Ovary (tissue), 9 donors: ENCODE results near the gene TSN. TPM values are rescaled to one million over a fixed set of nuclear protein-coding genes. Genes with fewer than 3 reads are reported as not detected.
"Not testable (repeated sequence)": the region's sequence is repeated elsewhere in the genome, so short reads cannot be mapped to it uniquely, and the experiment has no call there.

Source experiments
- DNase-seq, 5 donors: peaks; one replicate each; pipeline ENCODE4 v3.0.0-alpha.2; 2019 to 2020
- H3K27ac ChIP-seq, 2 donors: fragments of 200-600 bp; one replicate each; pipeline versions ENCODE4 v1.5.1 to v1.8.0; 2019 to 2022
- H3K27me3 ChIP-seq: fragments of 200-600 bp; one replicate; pipeline ENCODE4 v1.8.0; 2022
- H3K36me3 ChIP-seq: fragments of 200-600 bp; sonication (generic); one replicate; pipeline ENCODE4 v1.5.1; 2019
- H3K4me1 ChIP-seq: one replicate; pipeline ENCODE4 v1.8.1; 2013; ENCODE audit warnings: mild to moderate bottlenecking, moderate library complexity; ENCODE audit not compliant: insufficient read depth
- H3K4me3 ChIP-seq: fragments of 200-600 bp; sonication (generic); one replicate; pipeline ENCODE4 v1.5.1; 2017
- H3K9me3 ChIP-seq, 2 donors: fragments of 200-600 bp in 1 of 2; sonication (generic) in 1 of 2; one replicate each; pipeline versions ENCODE4 v1.5.1 to v1.8.1; 2013 to 2019; ENCODE audit warnings: mild to moderate bottlenecking in 1 of 2, moderate library complexity in 1 of 2
- EP300 ChIP-seq: sonication (generic); formaldehyde crosslinking; IDR thresholded peaks from one replicate; pipeline ENCODE4 v1.6.1; 2017; ENCODE audit warnings: antibody characterized with exemption
- POLR2A ChIP-seq: fragments of 450-650 bp; IDR thresholded peaks from one replicate; pipeline ENCODE4 v1.6.1; 2017; ENCODE audit warnings: antibody characterized with exemption, mild to moderate bottlenecking, moderate library complexity
- WGBS, 3 donors: extraction: QIAGEN DNeasy Blood & Tissue Kit in 1 of 3; methylation state at CpG; one replicate each; pipeline versions ENCODE4 v1.1.5 to v1.1.7; 2013 to 2017; 5-methylcytosine and 5-hydroxymethylcytosine counted together
- intact Hi-C, 4 donors: fragments of 100-400 bp; cut with DNase I; formaldehyde crosslinking; loops; one replicate each; pipeline versions ENCODE4 v1.11.0 to v1.15.1; 2022 to 2023
- polyA plus RNA-seq, 2 donors: library from polyadenylated mRNA; stranded (reverse); fragments of 200-250 nt in 1 of 2; fragments of 350-450 nt in 1 of 2; fragmentation: Illumina TruSeq in 1 of 2; extraction: RNeasy Lipid Tissue Mini Kit (QIAGEN cat#74804) in 1 of 2; gene quantifications; one replicate each; pipeline ENCODE4 v1.2.3, GENCODE V29; 2013 to 2014
- total RNA-seq, 7 donors: library from RNA; depleted of rRNA in 2 of 7; stranded (reverse); fragments of >200 nt in 2 of 7; fragmentation: NEBNext Ultra II Directional in 3 of 7; extraction: Animal tissue kit (Norgen Biotek cat#: 25700) in 3 of 7; gene quantifications; one replicate each; pipeline versions ENCODE4 v1.1.0 to v1.2.4, GENCODE V29; 2016 to 2023
- TF ChIP-seq, protein P1 (sequence below), 3 donors: fragments of 450-650 bp in 2 of 3; fragments of 200-600 bp in 1 of 3; IDR thresholded peaks; one replicate each; pipeline versions ENCODE4 v1.5.1 to v1.8.0; 2016 to 2022; ENCODE audit warnings: antibody characterized with exemption in 3 of 3, mild to moderate bottlenecking in 1 of 3
- donor health status: DM: no; HTN: no; CAD: no; lungs with moderate emphysema.
- donor health status: DM: no; HTN: no; CAD: no.
- donor health status: Bipolar disorder and iron deficiency.
- donor health status: DM: yes; HTN: yes; CAD: no.
- donor health status: DM: no; HTN: no; CAD: no.
- donor health status: DM: yes; HTN: yes; CAD: no.

The TSN gene
- total and polyA plus RNA-seq, 9 donors: 28.5 to 64.1 (median 51.8) TPM

DNA sequence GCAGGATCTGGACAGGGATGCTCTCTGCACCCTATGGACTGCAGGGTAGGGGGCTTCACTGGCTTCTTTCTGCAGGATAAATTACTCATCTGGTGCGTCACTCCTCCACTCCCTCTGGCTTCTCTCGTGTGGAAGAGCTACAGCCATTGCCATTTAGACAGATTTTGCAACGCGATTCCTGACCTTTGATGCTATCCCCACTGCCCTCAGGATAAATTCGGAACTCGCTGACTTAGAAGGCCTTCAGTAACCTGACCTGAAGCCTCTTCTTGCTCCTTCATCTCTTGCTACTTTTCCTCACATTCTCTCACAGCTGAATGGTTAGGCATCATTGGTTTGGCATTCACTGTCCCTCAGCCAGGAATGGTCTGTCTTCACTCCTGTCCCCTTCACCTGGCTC is 24.1 kb upstream of the TSN start:
- no peaks in the 10 kb centered on the region for H3K36me3 ChIP-seq
- TF ChIP-seq POLR2A (no peak), EP300 (no peak)
- TF ChIP-seq, protein P1, sequence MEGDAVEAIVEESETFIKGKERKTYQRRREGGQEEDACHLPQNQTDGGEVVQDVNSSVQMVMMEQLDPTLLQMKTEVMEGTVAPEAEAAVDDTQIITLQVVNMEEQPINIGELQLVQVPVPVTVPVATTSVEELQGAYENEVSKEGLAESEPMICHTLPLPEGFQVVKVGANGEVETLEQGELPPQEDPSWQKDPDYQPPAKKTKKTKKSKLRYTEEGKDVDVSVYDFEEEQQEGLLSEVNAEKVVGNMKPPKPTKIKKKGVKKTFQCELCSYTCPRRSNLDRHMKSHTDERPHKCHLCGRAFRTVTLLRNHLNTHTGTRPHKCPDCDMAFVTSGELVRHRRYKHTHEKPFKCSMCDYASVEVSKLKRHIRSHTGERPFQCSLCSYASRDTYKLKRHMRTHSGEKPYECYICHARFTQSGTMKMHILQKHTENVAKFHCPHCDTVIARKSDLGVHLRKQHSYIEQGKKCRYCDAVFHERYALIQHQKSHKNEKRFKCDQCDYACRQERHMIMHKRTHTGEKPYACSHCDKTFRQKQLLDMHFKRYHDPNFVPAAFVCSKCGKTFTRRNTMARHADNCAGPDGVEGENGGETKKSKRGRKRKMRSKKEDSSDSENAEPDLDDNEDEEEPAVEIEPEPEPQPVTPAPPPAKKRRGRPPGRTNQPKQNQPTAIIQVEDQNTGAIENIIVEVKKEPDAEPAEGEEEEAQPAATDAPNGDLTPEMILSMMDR (IDR thresholded peaks at IDR 0.05): no peak
- no peaks in the 10 kb centered on the region for H3K9me3 ChIP-seq
- no peak overlapping the region for H3K27ac ChIP-seq
- WGBS, 3 donors: 83 to 86% (median 85%) methylated on average over 6 of the region's 6 CpGs
- H3K4me3 ChIP-seq: no peak overlapping the region
- DNase-seq: no peak
- no peaks in the 10 kb centered on the region for H3K27me3 ChIP-seq
- intact Hi-C loops: loop anchor here in 2 of 4 donors (10.0 kb wide), 2 partner anchors 87 to 947 kb away; partner anchors contain the start of gene CLASP1 (in 2 of the 2)
- H3K4me1 ChIP-seq: no peaks in the 10 kb centered on the region

DNA sequence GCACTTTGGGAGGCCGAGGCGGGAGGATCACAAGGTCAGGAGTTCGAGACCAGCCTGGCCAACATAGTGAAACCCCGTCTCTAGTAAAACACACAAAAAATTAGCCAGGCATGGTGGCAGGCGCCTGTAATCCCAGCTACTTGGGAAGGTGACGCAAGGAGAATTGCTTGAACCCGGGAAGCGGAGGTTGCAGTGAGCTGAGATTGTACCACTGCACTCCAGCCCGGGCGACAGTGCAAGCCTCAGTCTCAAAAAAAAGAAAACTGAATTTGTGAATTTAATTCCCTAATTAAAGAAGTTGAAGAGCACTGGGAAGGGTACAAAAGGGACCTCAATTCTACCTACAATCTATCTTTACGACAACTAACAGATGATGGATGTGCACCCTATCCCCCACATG is 20.9 kb upstream of the TSN start:
- H3K4me1 ChIP-seq, H3K27me3 ChIP-seq, H3K36me3 ChIP-seq, H3K27ac ChIP-seq, H3K4me3 ChIP-seq, H3K9me3 ChIP-seq, DNase-seq: not testable (repeated sequence)
- 89 to 91% (median 89%) methylated on average over 11 of the region's 11 CpGs for WGBS, 3 donors
- intact Hi-C loops: loop anchor here in 2 of 4 donors (10.0 kb wide), 2 partner anchors 90 to 950 kb away; partner anchors contain the start of gene CLASP1 (in 2 of the 2)

DNA sequence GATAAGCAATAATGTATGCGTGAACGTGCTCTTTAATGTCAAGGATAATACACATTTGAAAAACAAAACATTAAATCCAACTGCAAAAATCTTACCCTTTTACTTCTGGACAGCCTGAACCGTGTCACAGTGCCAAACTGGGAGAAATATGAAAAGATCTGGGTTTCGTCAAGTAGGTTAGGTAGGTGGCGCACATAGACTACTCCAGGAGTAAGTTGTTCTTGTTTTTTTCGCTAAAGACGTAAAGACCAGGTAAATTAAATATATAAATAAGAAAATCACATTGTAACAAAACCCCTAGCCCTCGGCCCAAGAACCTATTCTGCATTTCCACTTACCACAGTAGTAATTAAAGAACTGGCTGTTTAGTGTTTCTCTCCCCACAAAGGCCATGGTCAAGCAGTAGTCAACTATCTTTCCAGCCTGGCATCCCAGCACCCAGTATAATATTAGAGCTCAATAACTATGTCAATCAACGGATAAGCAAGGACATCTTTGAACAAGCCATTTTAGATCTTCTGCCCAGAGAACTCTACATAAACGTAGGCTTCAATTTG is 19.9 kb upstream of the TSN start:
- WGBS, 3 donors: 11 to 21% (median 13%) methylated on average over 10 of the region's 10 CpGs
- no peaks in the 10 kb centered on the region for H3K27me3 ChIP-seq
- no peaks in the 10 kb centered on the region for H3K4me1 ChIP-seq
- H3K9me3 ChIP-seq: no peaks in the 10 kb centered on the region
- no peak for TF ChIP-seq EP300
- TF ChIP-seq POLR2A: no peak
- TF ChIP-seq, protein P1 (IDR thresholded peaks at IDR 0.05): no peak
- intact Hi-C loops: loop anchor here in 2 of 4 donors (10.0 kb wide), 2 partner anchors 91 to 951 kb away; partner anchors contain the start of gene CLASP1 (in 2 of the 2)
- DNase-seq: no peak
- no peaks in the 10 kb centered on the region for H3K36me3 ChIP-seq
- peak overlapping the region in 1 of 2 donors; percentile 67 for H3K27ac ChIP-seq
- peak overlapping the region; percentile 61 for H3K4me3 ChIP-seq

DNA sequence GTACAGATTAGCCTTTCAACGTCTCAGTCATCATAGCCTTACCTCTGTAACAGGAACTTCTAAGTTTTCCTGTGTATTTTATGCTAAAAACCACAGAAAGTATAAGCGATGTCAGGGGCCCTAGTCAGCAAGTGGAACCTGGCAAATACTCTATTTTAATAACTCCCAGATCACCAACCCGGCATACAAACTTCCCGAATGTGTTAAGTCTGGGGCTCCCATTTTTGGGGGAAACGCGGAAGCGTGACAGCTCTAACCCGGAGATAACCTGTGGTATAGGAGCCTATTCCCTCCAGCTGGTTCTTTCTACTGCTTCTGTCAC is 19.4 kb upstream of the TSN start:
- Histone ChIP-seq H3K4me1 (no peaks in the 10 kb centered on the region), H3K9me3 (no peaks in the 10 kb centered on the region), H3K36me3 (no peaks in the 10 kb centered on the region), H3K27ac (peak overlapping the region in 1 of 2 donors; percentile 67), H3K27me3 (no peaks in the 10 kb centered on the region), H3K4me3 (peak overlapping the region; percentile 61)
- no peak for DNase-seq
- WGBS, 3 donors: 0% methylated on average over 8 of the region's 8 CpGs
- TF ChIP-seq POLR2A: no peak
- TF ChIP-seq EP300: no peak
- TF ChIP-seq, protein P1 (IDR thresholded peaks at IDR 0.05): no peak
- intact Hi-C loops: loop anchor here in 2 of 4 donors (10.0 kb wide), 2 partner anchors 91 to 951 kb away; partner anchors contain the start of gene CLASP1 (in 2 of the 2)
